HG02798 (cell line): ENCODE measurements around the gene GRM8.

Source experiments
- ATAC-seq: cut with Tn5 transposase; IDR thresholded peaks from one replicate; pipeline ENCODE4 v1.9.1; 2021; ENCODE audit warnings: mild to moderate bottlenecking; ENCODE audit not compliant: unreplicated experiment, poor library complexity

The GRM8 gene

DNA sequence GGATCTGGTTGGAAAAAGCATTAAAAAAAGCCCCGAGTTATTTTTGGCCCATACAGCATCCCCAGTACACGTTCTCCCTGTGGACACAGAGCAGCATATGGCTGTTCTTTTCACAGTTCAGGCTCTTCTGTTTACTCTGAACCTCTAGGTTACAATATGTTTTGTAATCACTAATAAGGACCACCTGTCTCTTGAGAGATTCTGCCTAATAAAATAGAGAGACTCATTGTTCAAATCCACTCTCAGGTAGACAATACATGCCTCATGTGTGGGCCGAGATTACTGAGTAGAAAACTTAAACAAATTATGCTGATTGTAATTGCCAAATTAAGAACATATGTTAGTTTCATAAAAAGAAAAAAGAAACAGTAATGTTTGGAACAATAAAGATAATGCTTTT is 647.7 kb downstream of the GRM8 start:
- no peak for ATAC-seq

DNA sequence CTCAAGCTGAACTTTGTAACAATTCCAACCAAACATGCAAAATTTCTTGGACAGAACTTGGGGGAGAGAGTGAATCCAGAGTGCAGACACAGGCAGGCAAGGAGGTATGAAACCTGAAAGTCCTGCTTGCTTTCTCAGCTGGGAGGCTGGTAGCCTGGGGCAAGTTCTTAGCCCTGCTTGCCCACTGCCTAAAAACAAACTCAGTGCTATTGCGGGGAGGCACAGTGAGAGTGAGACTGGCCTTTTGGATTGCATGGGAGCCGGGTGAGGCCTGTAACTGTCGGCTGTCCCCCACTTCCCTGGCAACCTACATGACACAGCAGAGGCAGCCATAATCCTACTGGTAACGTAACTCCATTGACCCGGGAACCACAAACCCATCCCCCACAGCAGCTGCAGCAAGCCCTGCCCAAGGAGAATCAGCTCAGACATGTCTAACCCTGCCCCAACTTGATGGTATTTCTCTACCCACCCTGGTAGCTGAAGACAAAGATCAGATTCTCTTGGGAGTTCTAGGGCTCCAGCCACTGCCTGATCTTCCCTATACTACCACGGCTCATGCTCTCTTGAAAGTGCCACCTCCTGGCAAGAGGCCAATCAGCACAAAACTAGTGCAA is 663.6 kb downstream of the GRM8 start:
- ATAC-seq: no peak

DNA sequence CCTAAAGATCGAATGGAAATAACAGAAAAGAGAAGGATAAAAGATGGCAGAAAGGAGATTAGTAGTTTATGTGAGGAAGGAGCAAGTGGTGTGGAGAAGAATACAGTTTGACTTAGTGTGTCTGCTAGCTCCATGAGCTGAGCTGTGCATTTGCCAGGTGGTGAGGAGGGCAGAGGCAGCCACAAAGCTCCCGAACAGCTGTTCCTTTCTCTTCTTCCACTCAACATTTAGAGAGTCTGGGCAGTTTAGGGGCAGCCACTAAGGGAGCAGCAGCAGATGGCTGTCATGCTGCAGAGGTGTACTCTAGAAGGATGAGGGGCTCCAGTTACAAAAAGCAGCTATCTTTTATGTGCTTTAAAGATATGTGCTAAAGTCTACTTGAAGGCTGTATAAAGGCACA is 674.4 kb downstream of the GRM8 start:
- ATAC-seq: peak; percentile 68

DNA sequence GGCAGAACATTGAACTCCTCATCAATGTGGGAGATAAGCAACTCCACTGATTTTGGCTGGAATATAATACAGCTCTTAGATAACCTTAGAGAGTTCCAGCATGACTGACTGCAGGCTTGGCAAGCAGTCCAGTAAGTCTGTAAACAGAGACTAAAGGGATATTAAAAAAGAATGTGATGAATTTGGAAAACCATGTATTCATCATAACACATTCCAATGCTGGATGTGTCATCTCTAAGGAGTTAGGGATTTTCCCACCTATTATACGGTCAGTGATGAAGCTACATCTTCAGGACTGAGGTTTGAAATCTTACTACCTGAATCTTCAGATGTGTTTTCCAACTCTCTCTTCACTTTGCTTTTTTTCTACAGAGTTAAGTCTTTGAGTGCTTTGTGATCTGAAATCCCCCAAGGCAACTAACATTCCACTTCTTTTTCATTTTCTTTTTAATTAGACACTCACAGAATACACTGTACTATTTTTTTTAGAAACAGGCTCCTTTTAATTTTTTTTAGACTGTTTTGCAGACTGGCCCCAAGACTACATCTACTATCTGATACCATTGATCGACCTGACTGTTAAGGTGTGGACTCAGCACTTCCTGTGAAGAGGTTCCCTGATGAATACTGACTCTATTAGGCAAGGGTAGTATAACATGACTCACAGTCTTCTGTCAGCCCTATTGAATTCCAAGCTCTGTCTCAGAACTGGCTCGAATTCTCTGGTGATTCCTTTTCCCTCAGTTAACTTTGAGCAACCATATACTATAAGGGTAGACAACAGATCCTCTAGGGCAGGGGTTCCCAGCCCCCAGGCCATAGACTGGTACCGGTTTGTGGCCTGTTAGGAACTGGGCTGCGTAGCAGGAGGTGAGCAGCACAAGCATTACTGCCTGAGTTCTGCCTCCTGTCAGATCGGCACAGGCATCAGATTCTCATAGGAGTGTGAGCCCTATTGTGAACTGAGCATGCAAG is 678.2 kb downstream of the GRM8 start:
- ATAC-seq: no peak

DNA sequence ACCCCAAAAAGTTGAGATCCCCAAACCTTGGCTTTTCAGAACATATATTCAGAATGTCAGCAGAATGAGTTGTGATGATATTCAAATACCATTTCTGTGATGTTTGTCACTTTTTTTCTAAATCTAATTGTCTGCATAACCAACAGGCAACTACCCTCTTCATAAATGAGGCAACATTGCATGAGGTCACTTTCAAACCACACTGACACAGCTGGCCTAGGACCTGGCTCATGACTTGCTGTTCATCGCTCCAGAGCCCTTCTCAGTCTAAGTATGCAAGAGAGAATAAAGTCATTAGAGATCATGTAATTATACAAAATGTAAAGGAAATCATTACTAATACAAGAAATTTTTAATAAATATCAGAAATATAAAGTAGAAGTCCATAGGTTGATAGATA is 681.9 kb downstream of the GRM8 start:
- peak; percentile 47 for ATAC-seq

DNA sequence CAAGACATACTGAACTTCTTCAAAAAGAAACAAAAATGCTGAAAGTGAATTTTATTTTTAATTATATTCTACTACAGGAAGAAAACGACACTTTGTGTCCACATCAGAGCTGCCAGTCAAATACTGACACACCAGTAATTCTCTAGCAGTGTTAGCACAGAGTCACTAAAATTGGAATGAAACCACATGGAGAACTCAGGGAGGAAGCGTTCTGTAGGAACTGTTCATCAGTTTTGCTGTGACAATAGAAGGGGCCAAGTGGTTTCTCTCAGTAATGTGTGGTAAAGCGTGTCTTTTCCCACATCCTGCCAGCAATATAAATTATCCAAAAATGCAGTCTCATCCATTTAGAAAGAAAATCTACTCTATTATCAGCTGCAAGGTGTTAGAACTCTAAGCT is 683.3 kb downstream of the GRM8 start:
- ATAC-seq: no peak

DNA sequence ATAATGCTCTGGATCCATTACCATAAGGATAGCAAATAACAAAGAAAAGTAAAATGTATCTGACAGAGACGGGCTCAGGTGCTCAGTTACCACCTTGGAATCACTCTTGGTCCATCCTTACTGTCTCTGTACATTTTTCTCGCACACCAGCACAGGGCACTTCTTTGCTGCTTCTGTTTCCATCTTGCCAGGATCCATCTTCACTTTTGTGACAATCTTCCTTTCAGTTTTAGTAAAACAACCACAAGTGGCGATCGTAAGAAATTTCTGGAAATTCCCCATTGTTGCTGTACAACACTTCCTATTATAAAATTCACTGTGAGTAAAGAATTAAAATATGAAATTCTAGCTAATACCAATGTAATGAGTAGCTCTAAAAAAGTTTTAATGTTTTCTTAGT is 695.5 kb downstream of the GRM8 start:
- ATAC-seq: peak; percentile 61

DNA sequence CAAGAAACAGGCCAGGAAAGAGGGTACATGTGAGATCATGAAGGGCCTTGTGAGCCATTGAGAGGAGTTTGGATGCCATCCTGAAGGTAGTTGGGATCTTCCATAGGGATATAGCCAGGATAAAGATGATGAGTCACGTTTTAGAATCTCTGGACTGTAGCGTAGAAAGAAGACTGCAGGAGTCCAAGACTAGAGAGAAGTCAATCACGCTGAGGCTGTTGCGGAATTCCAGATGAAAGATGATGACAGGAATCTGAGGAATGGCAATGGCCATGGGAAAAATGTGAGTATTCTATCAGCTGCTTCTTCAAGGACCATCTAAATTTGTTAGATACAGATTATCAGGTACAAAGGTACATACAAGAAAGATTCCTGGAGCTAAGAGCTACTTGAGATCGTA is 711.3 kb downstream of the GRM8 start:
- ATAC-seq: no peak

DNA sequence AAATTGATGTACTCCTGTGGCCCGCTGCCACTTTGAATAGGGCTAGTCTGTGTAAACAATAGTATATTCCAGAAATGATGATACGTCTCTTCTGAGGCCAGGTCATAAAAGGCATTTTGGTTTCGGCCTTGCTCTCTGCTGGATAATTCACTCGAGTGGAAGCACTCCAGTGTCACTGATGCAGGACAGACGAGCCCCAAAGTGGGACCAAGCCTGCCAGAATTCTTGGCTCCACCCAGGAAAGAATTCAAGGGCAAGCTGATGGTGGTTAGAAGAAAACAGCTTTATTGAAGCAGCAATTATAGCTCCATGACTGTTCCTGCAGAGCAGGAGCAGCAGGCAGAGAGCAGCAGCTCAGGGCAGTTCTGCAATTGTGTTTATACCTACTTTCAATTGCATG is 717.6 kb downstream of the GRM8 start:
- ATAC-seq: no peak

DNA sequence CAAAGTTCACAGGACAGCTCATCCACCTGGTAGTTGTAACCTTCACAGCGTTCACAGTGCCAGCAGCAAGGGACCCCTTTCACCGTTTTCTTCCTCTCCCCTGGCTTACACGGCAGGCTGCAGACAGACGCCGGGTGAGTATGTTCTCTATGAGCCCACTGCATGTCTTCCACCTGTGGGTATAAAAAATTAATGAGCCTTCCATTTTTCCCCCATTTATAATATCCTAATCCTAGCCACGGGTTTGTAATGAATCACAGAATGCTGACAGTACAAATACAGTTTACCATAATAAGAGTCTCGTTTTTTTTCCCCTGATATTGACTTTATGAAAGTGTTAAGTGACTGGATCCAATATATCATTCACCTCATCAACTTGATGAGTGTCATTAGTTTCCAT is 719.0 kb downstream of the GRM8 start:
- ATAC-seq: no peak

DNA sequence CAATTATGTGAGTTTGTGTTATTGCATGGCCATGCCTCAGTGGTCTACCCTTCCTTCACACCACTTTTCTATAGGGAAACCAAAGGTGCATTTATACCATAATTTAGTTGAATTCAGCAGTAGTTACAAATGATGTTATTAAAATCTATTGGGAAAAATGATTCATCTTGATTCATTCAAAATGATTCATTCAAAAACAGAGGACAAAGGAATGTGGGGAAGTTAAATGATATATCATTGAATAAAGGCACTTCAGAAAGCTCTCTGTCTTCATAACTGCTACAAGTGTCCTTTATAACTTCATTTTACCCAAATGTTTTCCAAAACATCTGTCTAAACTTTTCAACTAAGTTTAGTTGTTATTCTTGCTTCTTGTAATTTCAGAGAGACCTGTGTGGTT is 722.9 kb downstream of the GRM8 start:
- no peak for ATAC-seq

DNA sequence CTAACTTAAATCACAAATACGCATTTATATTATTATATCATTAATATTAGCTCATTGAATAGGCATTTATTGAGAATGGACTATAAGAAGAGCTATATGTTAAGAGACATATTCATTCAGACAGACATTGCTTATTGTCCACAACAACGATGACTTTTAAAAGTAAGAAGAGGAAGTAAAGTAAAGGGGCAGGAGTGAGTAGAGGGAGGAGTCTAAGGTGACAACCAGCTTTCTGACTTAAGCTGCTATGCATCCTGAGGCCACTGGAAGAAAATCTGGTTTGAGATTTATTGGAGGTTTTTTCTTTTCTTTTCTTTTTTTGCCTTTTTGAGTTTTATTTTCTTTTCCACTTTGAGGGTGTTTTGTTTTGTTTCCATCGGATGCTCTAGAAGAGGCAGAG is 723.5 kb downstream of the GRM8 start:
- ATAC-seq: no peak

DNA sequence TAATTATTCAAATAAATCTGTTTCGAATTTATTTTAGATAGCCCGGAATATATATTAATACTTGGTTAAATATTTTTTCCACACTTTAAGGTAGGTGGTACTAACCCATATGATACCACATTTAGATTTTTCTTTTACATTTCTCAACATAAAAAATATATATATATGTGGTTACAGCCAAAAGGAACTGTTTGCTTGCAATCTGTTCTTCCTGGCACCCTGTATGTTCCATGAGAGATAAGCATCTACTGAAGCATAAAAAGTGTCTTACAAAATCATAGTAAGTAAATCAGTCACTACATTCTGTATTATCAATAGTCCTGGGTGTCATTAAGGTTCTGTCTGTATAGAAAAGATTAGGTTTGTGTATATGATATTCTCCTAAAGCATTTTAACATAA is 726.8 kb downstream of the GRM8 start:
- ATAC-seq: no peak

DNA sequence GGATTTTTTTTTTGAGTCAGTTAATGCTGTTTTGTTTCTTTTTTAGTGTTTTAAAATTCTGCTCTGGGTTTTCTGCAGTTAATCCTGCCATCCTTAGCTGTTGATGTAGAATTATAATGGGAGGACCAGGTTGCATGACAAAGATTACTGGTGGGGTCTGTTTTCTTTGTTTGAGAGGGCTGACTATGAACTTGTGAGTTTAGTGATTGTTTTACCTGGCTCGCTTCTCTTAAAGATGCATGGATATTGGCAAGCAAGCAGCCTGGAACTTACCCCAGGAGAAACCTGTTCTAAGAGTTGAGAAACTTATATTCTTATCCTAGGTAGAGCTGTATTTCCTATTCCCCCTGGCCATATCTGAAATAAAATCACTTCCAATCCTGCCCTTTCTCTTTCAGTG is 727.8 kb downstream of the GRM8 start:
- no peak for ATAC-seq

DNA sequence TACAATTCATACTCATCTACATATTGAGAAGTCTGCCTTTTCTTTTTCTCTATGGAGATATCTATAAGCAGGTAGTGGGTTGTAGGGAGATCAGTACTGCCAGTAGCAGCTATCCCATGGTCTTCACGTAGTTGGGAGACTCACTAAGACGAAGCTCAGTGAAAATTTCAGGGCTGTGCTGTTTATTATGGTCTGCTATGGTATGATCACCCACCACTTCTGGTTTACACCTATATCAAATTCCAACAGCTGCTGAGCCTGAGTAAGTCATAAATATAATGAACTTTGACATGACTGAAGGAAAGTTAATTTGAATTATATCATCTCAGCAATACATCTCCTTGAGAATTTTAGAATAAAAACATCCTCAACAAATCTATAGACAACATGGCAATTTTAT is 741.7 kb downstream of the GRM8 start:
- no peak for ATAC-seq

DNA sequence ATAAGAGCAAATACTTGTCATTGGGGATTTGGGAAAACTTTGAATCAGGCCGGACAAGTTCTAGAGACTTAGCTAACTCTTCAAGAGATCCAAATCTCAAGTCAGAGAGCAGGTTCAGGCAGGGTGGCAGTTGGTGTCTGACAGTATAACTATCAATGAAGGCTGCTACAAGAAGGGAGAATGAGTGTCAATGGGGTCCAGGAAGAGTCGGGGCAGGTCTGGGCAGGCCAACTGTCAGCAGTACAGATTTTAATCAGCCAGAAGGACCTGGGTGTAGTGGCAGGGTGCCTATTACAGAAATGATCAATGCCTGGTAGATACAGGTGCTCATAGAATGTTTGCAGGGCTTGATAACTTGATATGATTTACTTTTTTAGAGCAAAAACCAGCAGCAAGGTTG is 751.1 kb downstream of the GRM8 start:
- peak; percentile 79 for ATAC-seq

DNA sequence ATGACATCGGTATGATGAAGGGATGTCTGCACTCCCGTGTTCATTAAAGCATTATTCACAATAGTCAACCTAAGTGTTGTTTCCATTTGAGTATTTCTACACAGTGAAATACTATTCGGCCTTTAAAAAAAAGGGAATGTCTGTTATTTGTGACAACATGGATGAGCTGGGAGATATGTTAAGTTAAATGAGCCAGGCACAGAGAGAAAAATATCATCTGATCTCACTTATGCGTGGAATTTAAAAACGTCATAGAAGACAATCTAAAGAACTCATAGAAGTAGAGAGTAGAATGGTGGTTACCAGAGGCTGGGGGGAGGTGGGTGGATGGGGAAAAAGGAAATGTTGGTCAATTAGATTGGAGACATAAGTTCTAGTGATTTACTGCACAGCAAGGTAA is 753.3 kb downstream of the GRM8 start:
- ATAC-seq: no peak

DNA sequence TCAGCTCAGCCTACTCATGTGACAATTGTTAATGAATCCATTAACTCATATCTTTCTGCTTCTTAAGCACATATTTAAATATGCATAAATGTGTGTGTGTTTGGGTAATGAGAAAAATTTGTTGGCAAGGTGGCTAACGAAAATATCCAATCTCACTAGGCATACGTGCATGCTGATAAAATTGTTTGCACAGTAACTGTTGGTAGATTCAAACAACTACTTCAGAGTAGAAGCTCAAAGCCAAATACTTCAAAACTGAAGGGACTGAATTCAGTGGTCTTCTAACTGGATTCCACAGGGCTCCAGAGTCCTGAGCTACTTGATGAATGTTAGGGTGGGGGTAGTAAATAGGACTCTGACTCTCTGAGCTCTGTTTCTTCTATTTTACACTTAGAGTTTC is 757.0 kb downstream of the GRM8 start:
- no peak for ATAC-seq

DNA sequence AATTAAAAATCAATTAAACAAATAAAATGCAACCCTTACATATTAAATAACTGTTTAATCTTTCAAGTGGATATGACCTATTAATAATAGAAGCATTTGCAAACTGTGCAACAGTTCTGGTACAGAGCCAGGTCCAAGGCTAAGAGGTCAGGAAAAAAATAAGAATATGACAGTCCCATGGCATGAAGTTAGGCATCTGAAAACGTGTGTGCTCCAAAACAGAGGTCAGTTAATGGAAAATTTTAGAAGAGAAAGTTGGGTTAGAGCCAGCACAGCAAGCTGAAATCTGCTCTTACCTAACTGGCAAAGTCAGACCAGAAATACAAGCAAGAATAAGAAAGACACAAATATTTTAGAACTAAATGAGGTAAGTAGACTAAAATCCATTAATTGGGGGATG is 757.7 kb downstream of the GRM8 start:
- no peak for ATAC-seq

DNA sequence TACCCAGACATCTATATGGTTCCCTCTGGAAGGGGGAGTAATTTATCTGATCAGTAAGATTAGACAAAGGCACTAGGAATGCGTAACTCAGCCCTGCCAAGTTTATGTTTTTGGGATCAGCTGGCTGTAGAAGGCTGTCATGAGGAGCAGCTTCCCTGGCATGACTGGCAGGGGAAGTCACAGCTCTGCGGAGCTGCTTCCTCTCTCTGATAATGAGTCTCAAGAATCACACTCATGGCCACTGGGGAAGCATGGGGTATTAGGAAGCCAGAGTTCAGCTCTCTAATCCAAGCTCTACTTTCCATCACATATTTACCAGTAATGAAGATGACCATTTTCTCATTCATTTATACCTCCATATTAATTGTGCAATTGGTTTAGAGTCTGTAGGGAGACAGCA is 758.9 kb downstream of the GRM8 start:
- ATAC-seq: peak; percentile 46

DNA sequence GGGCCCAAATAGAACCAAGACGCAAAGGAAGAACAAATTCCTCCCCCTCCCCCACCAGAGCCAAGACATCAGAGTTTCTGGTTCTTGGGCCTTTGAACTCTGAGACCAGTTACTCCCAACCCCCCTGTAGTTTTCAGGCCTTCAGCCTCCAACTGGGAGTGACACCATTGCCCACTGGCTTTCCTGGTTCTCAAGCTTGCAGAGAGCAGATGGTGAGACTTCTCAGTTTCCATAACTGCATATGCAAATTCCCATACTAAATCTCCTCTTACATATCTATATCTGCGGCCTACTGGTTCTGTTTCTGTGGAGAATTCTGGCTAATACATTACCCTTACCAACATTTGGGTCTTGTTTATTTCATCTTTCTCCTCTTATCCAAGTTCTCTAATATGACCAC is 762.9 kb downstream of the GRM8 start:
- no peak for ATAC-seq
